GM19324 (cell line): ENCODE data around the gene SYK.

ENCODE experiments used
- ATAC-seq: cut with Tn5 transposase; IDR thresholded peaks from one replicate; pipeline ENCODE4 v1.9.1; 2021; ENCODE audit warnings: mild to moderate bottlenecking, moderate library complexity; ENCODE audit not compliant: unreplicated experiment, low FRiP score

SYK gene

DNA sequence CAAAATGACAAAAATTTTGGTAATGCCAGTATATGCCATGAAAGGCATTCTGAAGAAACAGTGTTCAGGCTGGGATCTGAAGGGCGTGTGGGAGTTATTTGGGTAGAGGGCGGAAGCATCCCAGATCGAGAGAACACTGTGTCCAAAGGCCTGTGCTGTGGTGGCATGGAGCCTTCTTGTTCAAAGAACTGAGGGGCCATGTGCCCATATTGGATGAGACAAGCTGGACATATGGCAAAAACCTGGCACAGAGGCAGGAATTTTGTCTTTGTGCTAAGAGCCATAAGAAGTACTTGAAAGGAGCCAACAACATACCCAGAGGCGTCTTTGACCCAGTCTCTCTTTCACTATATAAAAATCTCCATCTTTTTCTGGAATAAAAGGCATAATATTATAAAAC lies 128.0 kb downstream of the SYK start:
- no peak for ATAC-seq

GRCh38 chr9:90933468-90933867 lies 131.8 kb downstream of the SYK start:
- ATAC-seq = no peak

- ATAC-seq = no peak
These were observed 137.7 kb downstream of the SYK start for GRCh38 chr9:90939351-90939750.

DNA sequence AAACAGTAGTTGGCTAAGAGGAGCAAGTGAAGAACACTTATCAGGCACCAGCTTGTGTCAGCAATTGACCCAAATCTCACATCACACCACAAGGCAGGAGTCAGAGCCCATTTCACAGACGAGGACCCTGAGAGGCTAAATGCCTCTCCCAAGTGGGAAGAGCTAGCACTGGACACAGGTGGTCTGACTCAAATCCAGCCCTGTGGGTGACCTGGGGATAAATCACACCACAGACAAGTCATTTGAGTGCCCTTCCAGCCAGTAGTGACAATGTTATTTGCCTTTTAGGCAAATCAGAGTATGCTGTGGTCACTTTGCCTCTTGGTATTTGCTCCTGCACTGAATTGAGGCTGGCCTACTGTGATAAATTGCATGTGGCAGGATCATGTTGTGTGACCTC lies 138.7 kb downstream of the SYK start:
- no peak for ATAC-seq

- ATAC-seq = no peak
These were observed 140.0 kb downstream of the SYK start for GRCh38 chr9:90941661-90942060.

DNA sequence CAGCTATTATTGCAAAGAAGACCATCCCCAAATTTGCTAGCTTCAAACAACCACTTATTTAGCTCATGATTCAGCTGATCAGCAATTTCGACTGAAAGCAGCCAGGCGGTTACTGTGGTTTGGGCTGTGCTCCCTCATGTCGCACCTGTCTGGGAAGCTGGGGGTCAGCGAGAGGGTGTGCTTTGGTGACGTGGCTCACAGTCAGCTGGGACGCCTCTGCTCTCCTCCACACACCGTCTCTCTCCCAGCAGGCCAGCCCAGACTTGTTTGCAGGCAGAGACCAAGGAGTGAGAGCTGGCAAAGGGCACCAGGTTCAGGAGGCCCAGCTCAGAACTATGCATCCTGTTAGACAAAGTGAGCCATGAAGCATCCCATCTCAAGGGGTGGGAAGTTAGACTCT lies 140.9 kb downstream of the SYK start:
- ATAC-seq = no peak

GRCh38 chr9:90943341-90943740 lies 141.7 kb downstream of the SYK start:
- no peak for ATAC-seq

GRCh38 chr9:90945336-90945735 lies 143.7 kb downstream of the SYK start:
- ATAC-seq = no peak

DNA sequence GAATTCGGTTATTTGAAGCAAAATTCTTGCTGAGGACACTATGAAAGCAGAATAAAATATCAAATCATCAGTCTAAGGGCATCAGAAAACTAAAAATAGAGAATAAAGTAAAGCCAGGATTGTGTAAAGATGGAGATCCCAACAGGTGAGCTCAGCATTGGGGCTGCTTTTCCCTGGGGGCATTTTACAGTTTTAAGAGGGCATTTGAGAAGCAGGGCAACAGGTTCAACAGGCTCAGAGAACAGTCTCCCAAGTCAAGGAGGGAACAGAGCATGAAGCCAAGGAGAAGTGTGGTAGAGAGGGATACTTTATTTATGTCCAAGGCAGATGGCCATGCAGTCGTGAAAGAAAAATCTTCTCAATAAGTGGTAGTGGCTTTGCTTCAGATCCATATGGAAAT lies 145.4 kb downstream of the SYK start:
- ATAC-seq = no peak
